OCI-LY1 (cell line): ENCODE data around the gene TNFAIP8L3.

ENCODE experiments used
- H2AFZ ChIP-seq: fragments of 200-600 bp; sonication (generic), shearing (Covaris generic); 2 replicates; pipeline ENCODE4 v1.6.0; 2014; ENCODE audit warnings: antibody characterized with exemption, mild to moderate bottlenecking, low read length
- H3F3A ChIP-seq: fragments of 200-600 bp; sonication (generic), shearing (Covaris generic); 2 replicates; pipeline ENCODE4 v1.6.0; 2014; ENCODE audit warnings: mild to moderate bottlenecking, antibody characterized with exemption, low read length, moderate library complexity; ENCODE audit not compliant: insufficient read depth
- H3K27ac ChIP-seq: fragments of 200-600 bp; sonication (generic); 2 replicates; pipeline ENCODE4 v1.5.1; 2014; ENCODE audit warnings: low read length, mixed run types, mild to moderate bottlenecking, low read depth; ENCODE audit not compliant: poor library complexity, severe bottlenecking
- H3K27me3 ChIP-seq: fragments of 200-600 bp; sonication (generic); 2 replicates; pipeline ENCODE4 v1.6.0; 2014; ENCODE audit warnings: antibody characterized with exemption, mild to moderate bottlenecking, low read length, moderate library complexity; ENCODE audit not compliant: insufficient read depth
- H3K36me3 ChIP-seq: fragments of 200-600 bp; sonication (generic); 2 replicates; pipeline ENCODE4 v1.6.1; 2014; ENCODE audit warnings: mild to moderate bottlenecking, antibody characterized with exemption, low read length, moderate library complexity, mixed read lengths; ENCODE audit not compliant: insufficient read depth
- H3K4me1 ChIP-seq: fragments of 200-600 bp; sonication (generic); 2 replicates; pipeline ENCODE4 v1.5.1; 2014; ENCODE audit warnings: mild to moderate bottlenecking, low read length, moderate library complexity; ENCODE audit not compliant: insufficient read depth, severe bottlenecking
- H3K4me2 ChIP-seq: fragments of 200-600 bp; sonication (generic), shearing (Covaris generic); 2 replicates; pipeline ENCODE4 v1.6.1; 2014; ENCODE audit warnings: low read length
- H3K4me3 ChIP-seq: fragments of 200-600 bp; sonication (generic); 2 replicates; pipeline ENCODE4 v1.5.1; 2014; ENCODE audit warnings: low read length, low read depth, mild to moderate bottlenecking, mixed read lengths; ENCODE audit not compliant: poor library complexity, severe bottlenecking
- H3K79me2 ChIP-seq: fragments of 200-600 bp; shearing (Covaris generic); 2 replicates; pipeline ENCODE4 v1.6.1; 2016; ENCODE audit warnings: mixed run types, low read length, mixed read lengths; ENCODE audit not compliant: insufficient read depth
- H3K9ac ChIP-seq: fragments of 200-600 bp; sonication (generic), shearing (Covaris generic); 2 replicates; pipeline ENCODE4 v1.6.1; 2014; ENCODE audit warnings: mild to moderate bottlenecking, low read length, mixed read lengths
- H3K9me2 ChIP-seq: fragments of 200-600 bp; sonication (generic), shearing (Covaris generic); 2 replicates; pipeline ENCODE4 v1.6.1; 2014; ENCODE audit warnings: low read depth, mild to moderate bottlenecking, low read length, mixed read lengths
- H3K9me3 ChIP-seq: fragments of 200-600 bp; shearing (Covaris generic); 2 replicates; pipeline ENCODE4 v1.6.1; 2014; ENCODE audit warnings: low read length, mixed read lengths
- H4K20me1 ChIP-seq: fragments of 200-600 bp; sonication (generic), shearing (Covaris generic); 2 replicates; pipeline ENCODE4 v1.6.0; 2016; ENCODE audit warnings: mild to moderate bottlenecking, low read length; ENCODE audit not compliant: insufficient read depth
- CTCF ChIP-seq: fragments of 200-600 bp; sonication (generic), shearing (Covaris generic); IDR thresholded peaks from 2 replicates; pipeline ENCODE4 v1.5.1; 2017; ENCODE audit warnings: mild to moderate bottlenecking, antibody characterized with exemption, low read length, moderate library complexity, mixed read lengths
- EZH2 ChIP-seq: fragments of 200-600 bp; sonication (generic), shearing (Covaris generic); IDR thresholded peaks from 2 replicates; pipeline ENCODE4 v1.8.0; 2017; ENCODE audit warnings: borderline replicate concordance, mixed run types, mild to moderate bottlenecking, antibody characterized with exemption, low read length, moderate library complexity, mixed read lengths

Gene TNFAIP8L3

DNA sequence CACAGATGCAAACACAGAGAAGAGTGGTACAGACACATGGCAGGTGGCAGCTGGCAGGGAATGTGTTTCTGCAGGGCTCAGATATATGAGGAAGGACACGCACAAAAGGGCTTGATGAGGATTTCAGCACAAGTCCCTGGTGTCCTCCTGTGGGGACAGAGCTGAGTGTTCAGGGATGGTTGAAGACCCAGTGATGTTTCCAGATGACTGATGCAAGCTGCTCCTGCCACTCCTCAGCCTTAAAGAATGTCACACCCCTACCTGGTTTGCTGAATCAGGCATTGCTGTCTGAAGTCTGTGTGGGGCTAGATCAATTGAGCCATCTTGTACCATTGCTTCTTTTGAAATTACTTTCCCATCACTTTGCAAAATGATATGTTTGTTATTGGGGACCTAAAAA lies 40.2 kb downstream of the TNFAIP8L3 start:
- no peaks in the 10 kb centered on the region for H3K9me2 ChIP-seq
- no peaks in the 10 kb centered on the region for H3K4me1 ChIP-seq
- H3K27me3 ChIP-seq = 0 out of 2 replicates have a peak, but pooled peaks cover 5% of the 10 kb centered on the region
- H3F3A ChIP-seq = no peaks in the 10 kb centered on the region
- no peaks in the 10 kb centered on the region for H3K79me2 ChIP-seq
- no peak overlapping the region for H3K27ac ChIP-seq
- no peaks in the 10 kb centered on the region for H4K20me1 ChIP-seq
- no peak overlapping the region for H3K4me3 ChIP-seq
- no peak overlapping the region for H3K9ac ChIP-seq
- H3K9me3 ChIP-seq = no peaks in the 10 kb centered on the region
- no peak overlapping the region for H3K4me2 ChIP-seq
- no peaks in the 10 kb centered on the region for H3K36me3 ChIP-seq
- TF ChIP-seq EZH2 (no peak), CTCF (no peak)
- no peak overlapping the region for H2AFZ ChIP-seq

DNA sequence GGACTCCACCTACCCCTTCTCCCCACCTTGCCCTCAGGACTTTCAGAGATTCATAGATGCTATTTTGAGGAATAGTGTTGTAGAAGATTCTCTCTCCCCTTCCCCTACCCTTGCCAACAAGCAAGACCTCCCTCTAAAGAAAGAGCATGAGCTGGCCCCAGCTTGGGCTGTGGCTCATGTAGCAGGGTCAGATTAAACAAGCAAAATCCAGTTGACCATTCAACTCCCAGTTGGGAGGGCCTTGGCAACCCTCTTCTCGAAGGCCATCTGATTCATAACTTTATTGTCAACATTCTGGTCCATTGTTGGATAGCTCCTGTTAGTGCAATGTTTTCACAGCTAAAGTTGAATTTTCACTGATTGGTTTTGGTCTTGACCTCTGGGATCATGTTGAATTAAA lies 41.1 kb downstream of the TNFAIP8L3 start:
- Histone ChIP-seq H3K4me2 (no peak overlapping the region), H3K9ac (no peak overlapping the region), H3K9me2 (no peaks in the 10 kb centered on the region), H3K27ac (no peak overlapping the region), H3K4me1 (no peaks in the 10 kb centered on the region), H3F3A (no peaks in the 10 kb centered on the region), H2AFZ (no peak overlapping the region), H3K27me3 (0 out of 2 replicates have a peak, but pooled peaks cover 5% of the 10 kb centered on the region), H3K79me2 (no peaks in the 10 kb centered on the region), H4K20me1 (no peaks in the 10 kb centered on the region), H3K4me3 (no peak overlapping the region), H3K36me3 (no peaks in the 10 kb centered on the region), H3K9me3 (no peaks in the 10 kb centered on the region)
- TF ChIP-seq CTCF (no peak), EZH2 (no peak)

DNA sequence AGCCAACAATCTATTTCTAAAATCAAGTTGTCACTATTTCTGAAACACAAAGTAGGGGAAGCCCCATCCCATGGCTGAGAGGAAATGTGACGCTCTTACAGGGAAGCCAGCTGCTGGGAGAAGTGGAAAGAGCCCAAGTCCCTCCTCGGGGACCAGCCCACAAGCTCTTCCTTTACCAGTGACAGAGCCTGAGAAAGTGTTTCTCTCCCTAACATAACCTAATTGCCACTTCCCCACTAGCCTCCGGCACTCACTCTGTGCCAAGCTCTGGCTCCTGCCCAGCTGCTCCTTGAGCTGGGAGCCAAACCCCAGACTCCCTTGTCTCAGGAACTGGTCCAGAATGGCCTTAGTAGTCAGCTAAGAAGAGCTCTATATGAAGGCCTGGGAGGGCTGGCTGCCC lies 42.9 kb downstream of the TNFAIP8L3 start:
- Histone ChIP-seq H3K4me3 (no peak overlapping the region), H3K27ac (no peak overlapping the region), H3K27me3 (no peaks in the 10 kb centered on the region), H3K4me2 (no peak overlapping the region), H3K79me2 (no peaks in the 10 kb centered on the region), H3K9ac (no peak overlapping the region), H3F3A (no peaks in the 10 kb centered on the region), H3K4me1 (no peaks in the 10 kb centered on the region), H3K9me3 (no peaks in the 10 kb centered on the region), H4K20me1 (no peaks in the 10 kb centered on the region), H2AFZ (no peak overlapping the region), H3K36me3 (no peaks in the 10 kb centered on the region), H3K9me2 (no peaks in the 10 kb centered on the region)
- no peak for TF ChIP-seq EZH2
- no peak for TF ChIP-seq CTCF
